ENCODE results near the gene MSRB1. TPM values are rescaled to one million over a fixed set of nuclear protein-coding genes. Genes with fewer than 3 reads are reported as not detected.

The MSRB1 gene
- total and polyA plus RNA-seq, 2 of the 13 experiments (the other 11 are each of a cell fraction or from before 2014, with no cell fraction given): 32.1 to 75.4 TPM

- TF ChIP-seq, protein P1, sequence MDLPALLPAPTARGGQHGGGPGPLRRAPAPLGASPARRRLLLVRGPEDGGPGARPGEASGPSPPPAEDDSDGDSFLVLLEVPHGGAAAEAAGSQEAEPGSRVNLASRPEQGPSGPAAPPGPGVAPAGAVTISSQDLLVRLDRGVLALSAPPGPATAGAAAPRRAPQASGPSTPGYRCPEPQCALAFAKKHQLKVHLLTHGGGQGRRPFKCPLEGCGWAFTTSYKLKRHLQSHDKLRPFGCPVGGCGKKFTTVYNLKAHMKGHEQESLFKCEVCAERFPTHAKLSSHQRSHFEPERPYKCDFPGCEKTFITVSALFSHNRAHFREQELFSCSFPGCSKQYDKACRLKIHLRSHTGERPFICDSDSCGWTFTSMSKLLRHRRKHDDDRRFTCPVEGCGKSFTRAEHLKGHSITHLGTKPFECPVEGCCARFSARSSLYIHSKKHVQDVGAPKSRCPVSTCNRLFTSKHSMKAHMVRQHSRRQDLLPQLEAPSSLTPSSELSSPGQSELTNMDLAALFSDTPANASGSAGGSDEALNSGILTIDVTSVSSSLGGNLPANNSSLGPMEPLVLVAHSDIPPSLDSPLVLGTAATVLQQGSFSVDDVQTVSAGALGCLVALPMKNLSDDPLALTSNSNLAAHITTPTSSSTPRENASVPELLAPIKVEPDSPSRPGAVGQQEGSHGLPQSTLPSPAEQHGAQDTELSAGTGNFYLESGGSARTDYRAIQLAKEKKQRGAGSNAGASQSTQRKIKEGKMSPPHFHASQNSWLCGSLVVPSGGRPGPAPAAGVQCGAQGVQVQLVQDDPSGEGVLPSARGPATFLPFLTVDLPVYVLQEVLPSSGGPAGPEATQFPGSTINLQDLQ (CRISPR knock-in tag; IDR thresholded peaks at IDR 0.05): no peak
- TF ChIP-seq ZNF770 (CRISPR knock-in tag; IDR thresholded peaks at IDR 0.05): no peak
- TF ChIP-seq IRF1 (CRISPR knock-in tag; IDR thresholded peaks at IDR 0.05; ENCODE audit: low read depth): no peak
- peak; percentile 43; the same call in 1 of the 2 replicates for TF ChIP-seq PHF8 (CRISPR knock-in tag; IDR thresholded peaks at IDR 0.05)
- TF ChIP-seq, protein P2, sequence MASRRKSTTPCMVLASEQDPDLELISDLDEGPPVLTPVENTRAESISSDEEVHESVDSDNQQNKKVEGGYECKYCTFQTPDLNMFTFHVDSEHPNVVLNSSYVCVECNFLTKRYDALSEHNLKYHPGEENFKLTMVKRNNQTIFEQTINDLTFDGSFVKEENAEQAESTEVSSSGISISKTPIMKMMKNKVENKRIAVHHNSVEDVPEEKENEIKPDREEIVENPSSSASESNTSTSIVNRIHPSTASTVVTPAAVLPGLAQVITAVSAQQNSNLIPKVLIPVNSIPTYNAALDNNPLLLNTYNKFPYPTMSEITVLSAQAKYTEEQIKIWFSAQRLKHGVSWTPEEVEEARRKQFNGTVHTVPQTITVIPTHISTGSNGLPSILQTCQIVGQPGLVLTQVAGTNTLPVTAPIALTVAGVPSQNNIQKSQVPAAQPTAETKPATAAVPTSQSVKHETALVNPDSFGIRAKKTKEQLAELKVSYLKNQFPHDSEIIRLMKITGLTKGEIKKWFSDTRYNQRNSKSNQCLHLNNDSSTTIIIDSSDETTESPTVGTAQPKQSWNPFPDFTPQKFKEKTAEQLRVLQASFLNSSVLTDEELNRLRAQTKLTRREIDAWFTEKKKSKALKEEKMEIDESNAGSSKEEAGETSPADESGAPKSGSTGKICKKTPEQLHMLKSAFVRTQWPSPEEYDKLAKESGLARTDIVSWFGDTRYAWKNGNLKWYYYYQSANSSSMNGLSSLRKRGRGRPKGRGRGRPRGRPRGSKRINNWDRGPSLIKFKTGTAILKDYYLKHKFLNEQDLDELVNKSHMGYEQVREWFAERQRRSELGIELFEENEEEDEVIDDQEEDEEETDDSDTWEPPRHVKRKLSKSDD (CRISPR knock-in tag; IDR thresholded peaks at IDR 0.05; ENCODE audit: low read depth): no peak
- no peak for TF ChIP-seq ZNF572 (CRISPR knock-in tag; IDR thresholded peaks at IDR 0.05)
- TF ChIP-seq ZNF589 (CRISPR knock-in tag; conservative IDR thresholded peaks at IDR 0.05): 0 out of 2 replicates have a peak, but pooled peaks have one; percentile 22
- TF ChIP-seq HOXD1 (CRISPR knock-in tag; IDR thresholded peaks at IDR 0.05): no peak
- peak; percentile 39; the same call in 1 of the 2 replicates for TF ChIP-seq ZFY (CRISPR knock-in tag; IDR thresholded peaks at IDR 0.05)
- TF ChIP-seq, protein P3, sequence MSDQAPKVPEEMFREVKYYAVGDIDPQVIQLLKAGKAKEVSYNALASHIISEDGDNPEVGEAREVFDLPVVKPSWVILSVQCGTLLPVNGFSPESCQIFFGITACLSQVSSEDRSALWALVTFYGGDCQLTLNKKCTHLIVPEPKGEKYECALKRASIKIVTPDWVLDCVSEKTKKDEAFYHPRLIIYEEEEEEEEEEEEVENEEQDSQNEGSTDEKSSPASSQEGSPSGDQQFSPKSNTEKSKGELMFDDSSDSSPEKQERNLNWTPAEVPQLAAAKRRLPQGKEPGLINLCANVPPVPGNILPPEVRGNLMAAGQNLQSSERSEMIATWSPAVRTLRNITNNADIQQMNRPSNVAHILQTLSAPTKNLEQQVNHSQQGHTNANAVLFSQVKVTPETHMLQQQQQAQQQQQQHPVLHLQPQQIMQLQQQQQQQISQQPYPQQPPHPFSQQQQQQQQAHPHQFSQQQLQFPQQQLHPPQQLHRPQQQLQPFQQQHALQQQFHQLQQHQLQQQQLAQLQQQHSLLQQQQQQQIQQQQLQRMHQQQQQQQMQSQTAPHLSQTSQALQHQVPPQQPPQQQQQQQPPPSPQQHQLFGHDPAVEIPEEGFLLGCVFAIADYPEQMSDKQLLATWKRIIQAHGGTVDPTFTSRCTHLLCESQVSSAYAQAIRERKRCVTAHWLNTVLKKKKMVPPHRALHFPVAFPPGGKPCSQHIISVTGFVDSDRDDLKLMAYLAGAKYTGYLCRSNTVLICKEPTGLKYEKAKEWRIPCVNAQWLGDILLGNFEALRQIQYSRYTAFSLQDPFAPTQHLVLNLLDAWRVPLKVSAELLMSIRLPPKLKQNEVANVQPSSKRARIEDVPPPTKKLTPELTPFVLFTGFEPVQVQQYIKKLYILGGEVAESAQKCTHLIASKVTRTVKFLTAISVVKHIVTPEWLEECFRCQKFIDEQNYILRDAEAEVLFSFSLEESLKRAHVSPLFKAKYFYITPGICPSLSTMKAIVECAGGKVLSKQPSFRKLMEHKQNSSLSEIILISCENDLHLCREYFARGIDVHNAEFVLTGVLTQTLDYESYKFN (CRISPR knock-in tag; conservative IDR thresholded peaks at IDR 0.05): no peak
Measured at GRCh38 chr16:1960665-1961630, 17.9 kb upstream of the MSRB1 start (continued).

Data from HepG2 (cell line).